Amniotic stem cell (primary cell): ENCODE data around the gene SUMO3.
"Not testable (repeated sequence)": the region's sequence is repeated elsewhere in the genome, so short reads cannot be mapped to it uniquely, and the experiment has no call there.

ENCODE experiments used
- DNase-seq: peaks from one replicate; lab custom pipeline; 2025; lab: John Stamatoyannopoulos, UW

Gene SUMO3

GRCh38 chr21:44846485-44847260 lies 28.8 kb upstream of the SUMO3 start:
- no peak for DNase-seq

GRCh38 chr21:44846224-44846484 lies 28.3 kb upstream of the SUMO3 start:
- no peak for DNase-seq

GRCh38 chr21:44845418-44846223 lies 27.8 kb upstream of the SUMO3 start:
- no peak for DNase-seq

GRCh38 chr21:44844256-44844655 lies 26.4 kb upstream of the SUMO3 start:
- no peak for DNase-seq

- no peak for DNase-seq
Measured at GRCh38 chr21:44842721-44843445, 25.0 kb upstream of the SUMO3 start.

GRCh38 chr21:44842087-44842486 lies 24.2 kb upstream of the SUMO3 start:
- no peak for DNase-seq

GRCh38 chr21:44840771-44841170 lies 22.9 kb upstream of the SUMO3 start:
- DNase-seq = no peak

- DNase-seq = no peak
Measured at GRCh38 chr21:44838951-44839350, 21.1 kb upstream of the SUMO3 start.

GRCh38 chr21:44838039-44838895 lies 20.4 kb upstream of the SUMO3 start:
- no peak for DNase-seq

- no peak for DNase-seq
Measured at GRCh38 chr21:44837537-44837936, 19.7 kb upstream of the SUMO3 start.

GRCh38 chr21:44836666-44837471 lies 19.0 kb upstream of the SUMO3 start:
- no peak for DNase-seq

GRCh38 chr21:44836349-44836665 lies 18.4 kb upstream of the SUMO3 start:
- DNase-seq = no peak

GRCh38 chr21:44835647-44835973 lies 17.7 kb upstream of the SUMO3 start:
- DNase-seq = no peak

- no peak for DNase-seq
Measured at GRCh38 chr21:44834951-44835646, 17.2 kb upstream of the SUMO3 start.

GRCh38 chr21:44834231-44834950 lies 16.5 kb upstream of the SUMO3 start:
- no peak for DNase-seq

- DNase-seq = no peak
Measured at GRCh38 chr21:44833663-44834062, 15.8 kb upstream of the SUMO3 start.

GRCh38 chr21:44832516-44833255 lies 14.8 kb upstream of the SUMO3 start:
- not testable (repeated sequence) for DNase-seq

- no peak for DNase-seq
Measured at GRCh38 chr21:44831227-44831860, 13.5 kb upstream of the SUMO3 start.

GRCh38 chr21:44829507-44830092 lies 11.7 kb upstream of the SUMO3 start:
- DNase-seq = no peak
